ENCODE measurements around the gene GHDC. TPM values are rescaled to one million over a fixed set of nuclear protein-coding genes. Genes with fewer than 3 reads are reported as not detected.

GHDC gene
- total and polyA plus RNA-seq, 2 of the 8 experiments (the other 6 are each of a cell fraction or from before 2014, with no cell fraction given): 7.4 to 8.1 TPM

DNA sequence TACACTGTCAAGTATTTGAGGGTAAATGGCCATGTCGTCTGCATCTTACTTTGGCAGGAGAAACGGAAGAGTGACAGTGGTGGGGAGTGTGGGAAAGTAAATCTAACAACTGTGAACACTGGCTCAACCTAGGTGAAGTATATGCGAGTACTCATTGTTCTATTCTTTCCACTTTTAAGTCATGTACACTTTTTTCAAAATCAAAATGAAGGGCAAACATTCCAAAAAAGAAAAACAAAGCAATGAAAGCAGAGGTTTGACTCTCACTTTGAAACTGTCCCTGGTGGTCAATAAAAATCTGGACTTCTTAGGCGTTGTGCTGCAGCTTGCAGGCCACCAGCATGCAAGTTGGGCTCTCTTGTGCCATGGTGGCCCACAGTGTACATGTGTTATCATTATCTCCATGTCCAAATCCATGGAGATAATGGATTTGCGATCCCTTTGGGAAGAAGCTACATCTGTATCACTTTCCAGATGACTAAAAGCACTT, 49.2 kb upstream of the GHDC start (continued):
- TF ChIP-seq, protein P1, sequence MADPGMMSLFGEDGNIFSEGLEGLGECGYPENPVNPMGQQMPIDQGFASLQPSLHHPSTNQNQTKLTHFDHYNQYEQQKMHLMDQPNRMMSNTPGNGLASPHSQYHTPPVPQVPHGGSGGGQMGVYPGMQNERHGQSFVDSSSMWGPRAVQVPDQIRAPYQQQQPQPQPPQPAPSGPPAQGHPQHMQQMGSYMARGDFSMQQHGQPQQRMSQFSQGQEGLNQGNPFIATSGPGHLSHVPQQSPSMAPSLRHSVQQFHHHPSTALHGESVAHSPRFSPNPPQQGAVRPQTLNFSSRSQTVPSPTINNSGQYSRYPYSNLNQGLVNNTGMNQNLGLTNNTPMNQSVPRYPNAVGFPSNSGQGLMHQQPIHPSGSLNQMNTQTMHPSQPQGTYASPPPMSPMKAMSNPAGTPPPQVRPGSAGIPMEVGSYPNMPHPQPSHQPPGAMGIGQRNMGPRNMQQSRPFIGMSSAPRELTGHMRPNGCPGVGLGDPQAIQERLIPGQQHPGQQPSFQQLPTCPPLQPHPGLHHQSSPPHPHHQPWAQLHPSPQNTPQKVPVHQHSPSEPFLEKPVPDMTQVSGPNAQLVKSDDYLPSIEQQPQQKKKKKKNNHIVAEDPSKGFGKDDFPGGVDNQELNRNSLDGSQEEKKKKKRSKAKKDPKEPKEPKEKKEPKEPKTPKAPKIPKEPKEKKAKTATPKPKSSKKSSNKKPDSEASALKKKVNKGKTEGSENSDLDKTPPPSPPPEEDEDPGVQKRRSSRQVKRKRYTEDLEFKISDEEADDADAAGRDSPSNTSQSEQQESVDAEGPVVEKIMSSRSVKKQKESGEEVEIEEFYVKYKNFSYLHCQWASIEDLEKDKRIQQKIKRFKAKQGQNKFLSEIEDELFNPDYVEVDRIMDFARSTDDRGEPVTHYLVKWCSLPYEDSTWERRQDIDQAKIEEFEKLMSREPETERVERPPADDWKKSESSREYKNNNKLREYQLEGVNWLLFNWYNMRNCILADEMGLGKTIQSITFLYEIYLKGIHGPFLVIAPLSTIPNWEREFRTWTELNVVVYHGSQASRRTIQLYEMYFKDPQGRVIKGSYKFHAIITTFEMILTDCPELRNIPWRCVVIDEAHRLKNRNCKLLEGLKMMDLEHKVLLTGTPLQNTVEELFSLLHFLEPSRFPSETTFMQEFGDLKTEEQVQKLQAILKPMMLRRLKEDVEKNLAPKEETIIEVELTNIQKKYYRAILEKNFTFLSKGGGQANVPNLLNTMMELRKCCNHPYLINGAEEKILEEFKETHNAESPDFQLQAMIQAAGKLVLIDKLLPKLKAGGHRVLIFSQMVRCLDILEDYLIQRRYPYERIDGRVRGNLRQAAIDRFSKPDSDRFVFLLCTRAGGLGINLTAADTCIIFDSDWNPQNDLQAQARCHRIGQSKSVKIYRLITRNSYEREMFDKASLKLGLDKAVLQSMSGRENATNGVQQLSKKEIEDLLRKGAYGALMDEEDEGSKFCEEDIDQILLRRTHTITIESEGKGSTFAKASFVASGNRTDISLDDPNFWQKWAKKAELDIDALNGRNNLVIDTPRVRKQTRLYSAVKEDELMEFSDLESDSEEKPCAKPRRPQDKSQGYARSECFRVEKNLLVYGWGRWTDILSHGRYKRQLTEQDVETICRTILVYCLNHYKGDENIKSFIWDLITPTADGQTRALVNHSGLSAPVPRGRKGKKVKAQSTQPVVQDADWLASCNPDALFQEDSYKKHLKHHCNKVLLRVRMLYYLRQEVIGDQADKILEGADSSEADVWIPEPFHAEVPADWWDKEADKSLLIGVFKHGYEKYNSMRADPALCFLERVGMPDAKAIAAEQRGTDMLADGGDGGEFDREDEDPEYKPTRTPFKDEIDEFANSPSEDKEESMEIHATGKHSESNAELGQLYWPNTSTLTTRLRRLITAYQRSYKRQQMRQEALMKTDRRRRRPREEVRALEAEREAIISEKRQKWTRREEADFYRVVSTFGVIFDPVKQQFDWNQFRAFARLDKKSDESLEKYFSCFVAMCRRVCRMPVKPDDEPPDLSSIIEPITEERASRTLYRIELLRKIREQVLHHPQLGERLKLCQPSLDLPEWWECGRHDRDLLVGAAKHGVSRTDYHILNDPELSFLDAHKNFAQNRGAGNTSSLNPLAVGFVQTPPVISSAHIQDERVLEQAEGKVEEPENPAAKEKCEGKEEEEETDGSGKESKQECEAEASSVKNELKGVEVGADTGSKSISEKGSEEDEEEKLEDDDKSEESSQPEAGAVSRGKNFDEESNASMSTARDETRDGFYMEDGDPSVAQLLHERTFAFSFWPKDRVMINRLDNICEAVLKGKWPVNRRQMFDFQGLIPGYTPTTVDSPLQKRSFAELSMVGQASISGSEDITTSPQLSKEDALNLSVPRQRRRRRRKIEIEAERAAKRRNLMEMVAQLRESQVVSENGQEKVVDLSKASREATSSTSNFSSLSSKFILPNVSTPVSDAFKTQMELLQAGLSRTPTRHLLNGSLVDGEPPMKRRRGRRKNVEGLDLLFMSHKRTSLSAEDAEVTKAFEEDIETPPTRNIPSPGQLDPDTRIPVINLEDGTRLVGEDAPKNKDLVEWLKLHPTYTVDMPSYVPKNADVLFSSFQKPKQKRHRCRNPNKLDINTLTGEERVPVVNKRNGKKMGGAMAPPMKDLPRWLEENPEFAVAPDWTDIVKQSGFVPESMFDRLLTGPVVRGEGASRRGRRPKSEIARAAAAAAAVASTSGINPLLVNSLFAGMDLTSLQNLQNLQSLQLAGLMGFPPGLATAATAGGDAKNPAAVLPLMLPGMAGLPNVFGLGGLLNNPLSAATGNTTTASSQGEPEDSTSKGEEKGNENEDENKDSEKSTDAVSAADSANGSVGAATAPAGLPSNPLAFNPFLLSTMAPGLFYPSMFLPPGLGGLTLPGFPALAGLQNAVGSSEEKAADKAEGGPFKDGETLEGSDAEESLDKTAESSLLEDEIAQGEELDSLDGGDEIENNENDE (IDR thresholded peaks at IDR 0.05; ENCODE audit: insufficient replicate concordance, low read length): no peak
- no peak for TF ChIP-seq SP1 (IDR thresholded peaks at IDR 0.05; ENCODE audit: low read depth, low read length)
- no peak for TF ChIP-seq EZH2 (IDR thresholded peaks at IDR 0.05; ENCODE audit: low read depth, low read length, severe bottlenecking)
- no peak for TF ChIP-seq YY1 (IDR thresholded peaks at IDR 0.05; ENCODE audit: low read depth, low read length)
- TF ChIP-seq CEBPB (IDR thresholded peaks at IDR 0.05; ENCODE audit: low read depth, low read length): no peak
- no peak for TF ChIP-seq CBX8 (IDR thresholded peaks at IDR 0.05; ENCODE audit: borderline replicate concordance, low read depth, low read length)
